Measurements from ENCODE around the gene MAP4K2. TPM values are rescaled to one million over a fixed set of nuclear protein-coding genes. Genes with fewer than 3 reads are reported as not detected.

The MAP4K2 gene
- polyA plus RNA-seq, 3 donors = 9.9 to 38.0 (median 12.6) TPM

DNA sequence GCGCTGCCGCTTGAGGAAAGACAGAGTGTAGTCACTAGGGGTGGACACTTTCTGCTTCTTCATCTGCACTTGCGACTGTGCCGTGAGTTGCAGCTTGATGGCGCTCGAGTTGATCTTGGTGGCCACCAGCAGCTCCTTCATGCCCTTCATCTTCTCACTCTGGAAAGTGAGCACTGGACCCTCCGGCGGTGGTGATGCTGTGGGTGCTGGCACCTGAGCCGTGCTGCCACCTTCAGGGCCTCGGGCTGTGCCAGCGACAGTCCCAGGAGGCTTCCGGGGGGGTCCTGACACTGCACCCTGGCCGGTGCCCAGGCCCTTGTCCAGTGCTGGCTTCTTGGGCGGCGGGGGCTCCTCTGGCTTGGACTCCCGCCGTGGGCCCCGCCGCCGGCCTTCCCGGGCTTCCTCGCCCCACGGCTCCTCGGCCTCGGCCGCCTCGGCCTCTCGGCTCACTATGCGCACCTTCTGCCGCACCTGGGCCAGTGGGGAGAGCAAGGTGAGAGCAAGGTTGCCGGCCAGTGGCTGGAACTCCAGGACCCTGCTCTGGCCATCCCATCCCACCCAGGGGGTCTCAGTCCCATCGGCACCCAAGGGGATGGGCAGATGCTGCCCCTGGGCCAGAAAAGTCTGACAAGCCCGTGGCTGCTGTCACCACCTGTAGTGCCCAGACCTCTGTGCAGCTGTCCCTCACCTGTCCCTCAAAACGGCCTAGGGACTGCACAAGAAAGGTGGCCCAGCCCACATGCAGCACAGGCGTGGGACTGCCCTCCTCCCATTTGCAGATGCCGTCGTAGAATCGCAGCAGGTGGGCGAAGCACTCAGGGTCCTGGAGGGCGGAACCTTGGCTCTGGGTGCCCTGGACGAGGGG, 1.6 kb upstream of the MAP4K2 start:
- Histone ChIP-seq H3K4me1 (ENCODE audit: control insufficient read depth in 1 of 2, insufficient read depth in 2 of 2, low read length in 2 of 2) (peaks cover 34 to 47% of the 10 kb centered on the region in 2 donors), H3K4me3 (replicated peaks in 1 of 3; ENCODE audit: low read depth in 2 of 3, low read length in 3 of 3) (no peak overlapping the region), H3K79me2 (ENCODE audit: insufficient read depth, low read length) (peaks cover 6% of the 10 kb centered on the region), H4K20me1 (ENCODE audit: insufficient read depth, low read length) (no peaks in the 10 kb centered on the region), H2AFZ (ENCODE audit: insufficient read depth, low read depth, low read length, poor library complexity, severe bottlenecking) (no peak overlapping the region), H3K4me2 (replicated peaks; ENCODE audit: extremely low read depth, low read length, poor library complexity, severe bottlenecking) (no peak overlapping the region), H3K27ac (ENCODE audit: low read depth in 1 of 2, low read length in 2 of 2) (no peak overlapping the region), H3K9ac (ENCODE audit: insufficient read depth, low read length, poor library complexity, severe bottlenecking) (no peak overlapping the region), H3K9me3 (replicated peaks in 1 of 2; ENCODE audit: control insufficient read depth in 1 of 2, insufficient read depth in 1 of 2, low read length in 2 of 2) (no peaks in the 10 kb centered on the region), H3K36me3 (replicated peaks in 1 of 2; ENCODE audit: control insufficient read depth in 1 of 2, insufficient read depth in 2 of 2, low read length in 2 of 2) (peaks cover 5 to 39% of the 10 kb centered on the region in 2 donors), H3K27me3 (ENCODE audit: control insufficient read depth in 2 of 2, insufficient read depth in 2 of 2, low read length in 2 of 2) (no peaks in the 10 kb centered on the region)
- H3K4me1 Mint-ChIP-seq = peaks cover 50% of the 10 kb centered on the region
- DNase-seq = peak in 1 of 3 donors; percentile 13
- H3K27me3 Mint-ChIP-seq (ENCODE audit: low read depth in 3 of 3) = peaks cover 1 to 3% (median 2%) of the 10 kb centered on the region in 3 donors
- H3K27ac Mint-ChIP-seq = peak overlapping the region in 1 of 7 donors; percentile 96
- H3K4me3 Mint-ChIP-seq = peak overlapping the region in 1 of 2 donors; percentile 34
- H3K9me3 Mint-ChIP-seq = no peaks in the 10 kb centered on the region
- WGBS (ENCODE audit: insufficient coverage) = 96% methylated on average over 39 of the region's 41 CpGs
- peaks cover 23 to 33% of the 10 kb centered on the region in 2 donors for H3K36me3 Mint-ChIP-seq
- TF ChIP-seq, protein P1, sequence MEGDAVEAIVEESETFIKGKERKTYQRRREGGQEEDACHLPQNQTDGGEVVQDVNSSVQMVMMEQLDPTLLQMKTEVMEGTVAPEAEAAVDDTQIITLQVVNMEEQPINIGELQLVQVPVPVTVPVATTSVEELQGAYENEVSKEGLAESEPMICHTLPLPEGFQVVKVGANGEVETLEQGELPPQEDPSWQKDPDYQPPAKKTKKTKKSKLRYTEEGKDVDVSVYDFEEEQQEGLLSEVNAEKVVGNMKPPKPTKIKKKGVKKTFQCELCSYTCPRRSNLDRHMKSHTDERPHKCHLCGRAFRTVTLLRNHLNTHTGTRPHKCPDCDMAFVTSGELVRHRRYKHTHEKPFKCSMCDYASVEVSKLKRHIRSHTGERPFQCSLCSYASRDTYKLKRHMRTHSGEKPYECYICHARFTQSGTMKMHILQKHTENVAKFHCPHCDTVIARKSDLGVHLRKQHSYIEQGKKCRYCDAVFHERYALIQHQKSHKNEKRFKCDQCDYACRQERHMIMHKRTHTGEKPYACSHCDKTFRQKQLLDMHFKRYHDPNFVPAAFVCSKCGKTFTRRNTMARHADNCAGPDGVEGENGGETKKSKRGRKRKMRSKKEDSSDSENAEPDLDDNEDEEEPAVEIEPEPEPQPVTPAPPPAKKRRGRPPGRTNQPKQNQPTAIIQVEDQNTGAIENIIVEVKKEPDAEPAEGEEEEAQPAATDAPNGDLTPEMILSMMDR (IDR thresholded peaks at IDR 0.05) = no peak
- intact Hi-C loops (cut with micrococcal nuclease) = no loop called here

- DNase-seq = no peak
- Histone ChIP-seq H3K9me3 (replicated peaks in 1 of 2; ENCODE audit: control insufficient read depth in 1 of 2, insufficient read depth in 1 of 2, low read length in 2 of 2) (no peaks in the 10 kb centered on the region), H2AFZ (ENCODE audit: insufficient read depth, low read depth, low read length, poor library complexity, severe bottlenecking) (peak overlapping the region; percentile 78), H3K9ac (ENCODE audit: insufficient read depth, low read length, poor library complexity, severe bottlenecking) (peak overlapping the region; percentile 38), H3K4me2 (replicated peaks; ENCODE audit: extremely low read depth, low read length, poor library complexity, severe bottlenecking) (peak overlapping the region; percentile 86), H3K36me3 (replicated peaks in 1 of 2; ENCODE audit: control insufficient read depth in 1 of 2, insufficient read depth in 2 of 2, low read length in 2 of 2) (peaks cover 10 to 46% of the 10 kb centered on the region in 2 donors), H4K20me1 (ENCODE audit: insufficient read depth, low read length) (no peaks in the 10 kb centered on the region), H3K27ac (ENCODE audit: low read depth in 1 of 2, low read length in 2 of 2) (peak overlapping the region; percentile 80 to 84), H3K27me3 (ENCODE audit: control insufficient read depth in 2 of 2, insufficient read depth in 2 of 2, low read length in 2 of 2) (no peaks in the 10 kb centered on the region), H3K79me2 (ENCODE audit: insufficient read depth, low read length) (peaks cover 6% of the 10 kb centered on the region), H3K4me3 (replicated peaks in 1 of 3; ENCODE audit: low read depth in 2 of 3, low read length in 3 of 3) (peak overlapping the region; percentile 78 to 94 (median 82)), H3K4me1 (ENCODE audit: control insufficient read depth in 1 of 2, insufficient read depth in 2 of 2, low read length in 2 of 2) (peaks cover 29 to 42% of the 10 kb centered on the region in 2 donors)
- H3K9me3 Mint-ChIP-seq = no peaks in the 10 kb centered on the region
- peaks cover 47% of the 10 kb centered on the region for H3K4me1 Mint-ChIP-seq
- intact Hi-C loops (cut with micrococcal nuclease) = no loop called here
- peak overlapping the region; percentile 92 to 98 (median 95) for H3K27ac Mint-ChIP-seq
- WGBS (ENCODE audit: insufficient coverage) = 51% methylated on average over 14 of the region's 15 CpGs
- H3K27me3 Mint-ChIP-seq (ENCODE audit: low read depth in 3 of 3) = peaks cover 0 to 3% (median 2%) of the 10 kb centered on the region in 3 donors
- TF ChIP-seq, protein P1 (IDR thresholded peaks at IDR 0.05) = no peak
- peaks cover 27 to 39% of the 10 kb centered on the region in 2 donors for H3K36me3 Mint-ChIP-seq
- peak overlapping the region; percentile 87 for H3K4me3 Mint-ChIP-seq
Measured at GRCh38 chr11:64803846-64804345, 882 bp upstream of the MAP4K2 start.

Data from CD14-positive monocyte (primary cell).